Calu3 (cell line): Measurements from ENCODE around the gene AMIGO2. TPM values are rescaled to one million over a fixed set of nuclear protein-coding genes. Genes with fewer than 3 reads are reported as not detected.
"Not testable (repeated sequence)": the region's sequence is repeated elsewhere in the genome, so short reads cannot be mapped to it uniquely, and the experiment has no call there.

Source experiments
- BruUV-seq: library from RNA; stranded (reverse); fragments of 400-500 nt; replicated peaks from 2 replicates; lab custom pipeline; 2021; lab: Mats Ljungman, UMichigan
- CTCF ChIA-PET: fragments of 300-600 bp; sonication (Branson Sonifier 250); formaldehyde crosslinking; loops from one replicate; lab custom pipeline; 2022; ENCODE audit warnings: antibody characterized with exemption; lab: Charles Lee
- DNase-seq: peaks from one replicate; pipeline ENCODE4 v3.0.0; 2022
- H3K27ac Mint-ChIP-seq: one replicate; pipeline ENCODE4 v1.8.0; 2022; ENCODE audit warnings: mixed read lengths; ENCODE audit not compliant: unreplicated experiment
- H3K27me3 Mint-ChIP-seq: one replicate; pipeline ENCODE4 v1.8.0; 2022; ENCODE audit warnings: mixed read lengths; ENCODE audit not compliant: unreplicated experiment
- H3K36me3 Mint-ChIP-seq: one replicate; pipeline ENCODE4 v1.8.0; 2022; ENCODE audit warnings: mild to moderate bottlenecking, moderate library complexity, mixed read lengths; ENCODE audit not compliant: insufficient read depth, unreplicated experiment
- H3K4me1 Mint-ChIP-seq: one replicate; pipeline ENCODE4 v1.8.0; 2022; ENCODE audit warnings: mild to moderate bottlenecking, low read depth, mixed read lengths; ENCODE audit not compliant: unreplicated experiment
- H3K4me3 Mint-ChIP-seq: one replicate; pipeline ENCODE4 v1.8.0; 2022; ENCODE audit warnings: mild to moderate bottlenecking, low read depth, moderate library complexity, mixed read lengths; ENCODE audit not compliant: unreplicated experiment
- H3K9me3 Mint-ChIP-seq: one replicate; pipeline ENCODE4 v1.8.0; 2022; ENCODE audit warnings: low read depth, mixed read lengths; ENCODE audit not compliant: unreplicated experiment
- intact Hi-C: fragments of 100-400 bp; cut with micrococcal nuclease; formaldehyde crosslinking; loops from one replicate; pipeline ENCODE4 v1.10.0; 2022; ENCODE audit not compliant: unreplicated experiment
- total RNA-seq: library from RNA; stranded (reverse); gene quantifications from 2 replicates; pipeline ENCODE4 v1.2.3, GENCODE V29; 2022
- TF ChIP-seq, protein P1 (sequence below): fragments of 200-600 bp; IDR thresholded peaks from one replicate; pipeline ENCODE4 v1.8.0; 2022; ENCODE audit warnings: antibody characterized with exemption; ENCODE audit not compliant: unreplicated experiment

The AMIGO2 gene
- total RNA-seq, 1 experiment from 2014 or later = 66.2 TPM

GRCh38 chr12:47066278-47067025 is 13.3 kb downstream of the AMIGO2 start:
- Mint-ChIP-seq H3K36me3 (no peaks in the 10 kb centered on the region), H3K27me3 (no peaks in the 10 kb centered on the region), H3K9me3 (no peaks in the 10 kb centered on the region), H3K4me1 (peaks cover 21% of the 10 kb centered on the region), H3K4me3 (no peak overlapping the region), H3K27ac (no peak overlapping the region)
- TF ChIP-seq, protein P1, sequence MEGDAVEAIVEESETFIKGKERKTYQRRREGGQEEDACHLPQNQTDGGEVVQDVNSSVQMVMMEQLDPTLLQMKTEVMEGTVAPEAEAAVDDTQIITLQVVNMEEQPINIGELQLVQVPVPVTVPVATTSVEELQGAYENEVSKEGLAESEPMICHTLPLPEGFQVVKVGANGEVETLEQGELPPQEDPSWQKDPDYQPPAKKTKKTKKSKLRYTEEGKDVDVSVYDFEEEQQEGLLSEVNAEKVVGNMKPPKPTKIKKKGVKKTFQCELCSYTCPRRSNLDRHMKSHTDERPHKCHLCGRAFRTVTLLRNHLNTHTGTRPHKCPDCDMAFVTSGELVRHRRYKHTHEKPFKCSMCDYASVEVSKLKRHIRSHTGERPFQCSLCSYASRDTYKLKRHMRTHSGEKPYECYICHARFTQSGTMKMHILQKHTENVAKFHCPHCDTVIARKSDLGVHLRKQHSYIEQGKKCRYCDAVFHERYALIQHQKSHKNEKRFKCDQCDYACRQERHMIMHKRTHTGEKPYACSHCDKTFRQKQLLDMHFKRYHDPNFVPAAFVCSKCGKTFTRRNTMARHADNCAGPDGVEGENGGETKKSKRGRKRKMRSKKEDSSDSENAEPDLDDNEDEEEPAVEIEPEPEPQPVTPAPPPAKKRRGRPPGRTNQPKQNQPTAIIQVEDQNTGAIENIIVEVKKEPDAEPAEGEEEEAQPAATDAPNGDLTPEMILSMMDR = no peak
- BruUV-seq = no TSS peak
- no peak for DNase-seq
- intact Hi-C loops = no loop called here
- CTCF ChIA-PET = no interaction called here

DNA sequence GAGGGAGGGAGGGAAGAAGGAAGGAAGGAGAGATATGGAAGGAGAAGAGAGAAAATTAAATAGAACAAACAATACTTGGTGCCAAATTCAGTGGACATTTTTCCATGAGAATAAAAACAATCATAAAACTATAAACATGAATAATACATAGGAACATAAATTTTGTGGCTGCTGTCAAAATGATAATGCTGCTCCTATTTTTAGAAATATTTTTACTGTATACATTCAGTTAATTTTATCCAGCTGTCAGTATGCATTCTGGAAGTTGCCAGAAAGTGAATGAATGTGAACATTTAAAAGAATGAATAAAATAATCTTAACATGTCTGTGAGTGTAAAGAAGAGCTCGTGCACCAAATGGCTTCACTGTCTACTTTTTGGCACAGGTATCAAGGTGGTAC is 14.2 kb downstream of the AMIGO2 start:
- Mint-ChIP-seq H3K4me3 (no peak overlapping the region), H3K27ac (no peak overlapping the region), H3K27me3 (no peaks in the 10 kb centered on the region), H3K9me3 (no peaks in the 10 kb centered on the region), H3K36me3 (no peaks in the 10 kb centered on the region), H3K4me1 (peaks cover 12% of the 10 kb centered on the region)
- intact Hi-C loops = no loop called here
- CTCF ChIA-PET = no interaction called here
- TF ChIP-seq, protein P1 = no peak
- no peak for DNase-seq
- BruUV-seq = no TSS peak

DNA sequence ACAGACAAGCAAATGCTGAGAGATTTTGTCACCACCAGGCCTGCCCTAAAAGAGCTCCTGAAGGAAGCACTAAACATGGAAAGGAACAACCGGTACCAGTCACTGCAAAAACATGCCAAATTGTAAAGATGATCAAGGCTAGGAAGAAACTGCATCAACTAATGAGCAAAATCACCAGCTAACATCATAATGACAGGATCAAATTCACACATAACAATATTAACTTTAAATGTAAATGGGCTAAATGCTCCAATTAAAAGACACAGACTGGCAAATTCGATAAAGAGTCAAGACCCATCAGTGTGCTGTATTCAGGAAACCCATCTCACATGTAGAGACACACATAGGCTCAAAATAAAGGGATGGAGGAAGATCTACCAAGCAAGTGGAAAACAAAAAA is 21.1 kb downstream of the AMIGO2 start:
- DNase-seq, H3K4me1 Mint-ChIP-seq, intact Hi-C loops, H3K27me3 Mint-ChIP-seq, H3K36me3 Mint-ChIP-seq, BruUV-seq, H3K4me3 Mint-ChIP-seq, CTCF ChIA-PET, H3K27ac Mint-ChIP-seq: not testable (repeated sequence)
- H3K9me3 Mint-ChIP-seq = peaks cover 10% of the 10 kb centered on the region

- BruUV-seq, H3K27ac Mint-ChIP-seq, intact Hi-C loops, CTCF ChIA-PET, H3K27me3 Mint-ChIP-seq, H3K36me3 Mint-ChIP-seq, H3K4me1 Mint-ChIP-seq, DNase-seq, H3K4me3 Mint-ChIP-seq: not testable (repeated sequence)
- peaks cover 11% of the 10 kb centered on the region for H3K9me3 Mint-ChIP-seq
Measured at GRCh38 chr12:47056944-47057343, 22.8 kb downstream of the AMIGO2 start.

DNA sequence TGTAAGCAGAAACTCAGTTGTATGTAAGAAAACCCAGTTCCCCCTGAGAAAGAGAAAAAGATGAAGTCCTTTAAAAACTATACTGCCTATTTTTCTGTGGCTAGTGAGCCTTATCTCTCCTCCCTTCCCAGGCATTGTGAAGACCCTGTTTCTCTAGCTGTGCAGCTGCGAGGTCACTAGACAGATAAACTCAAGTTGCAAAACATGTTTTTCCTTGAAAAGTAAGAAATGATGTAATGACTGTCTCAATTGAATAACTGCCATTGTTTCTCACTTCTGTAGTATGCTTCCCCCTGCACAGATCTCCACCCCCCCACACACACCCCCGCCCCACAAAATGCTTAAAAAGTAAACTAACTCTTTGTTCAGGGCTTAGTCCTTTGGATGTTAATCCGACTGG is 23.9 kb downstream of the AMIGO2 start:
- peaks cover 18% of the 10 kb centered on the region for H3K9me3 Mint-ChIP-seq

DNA sequence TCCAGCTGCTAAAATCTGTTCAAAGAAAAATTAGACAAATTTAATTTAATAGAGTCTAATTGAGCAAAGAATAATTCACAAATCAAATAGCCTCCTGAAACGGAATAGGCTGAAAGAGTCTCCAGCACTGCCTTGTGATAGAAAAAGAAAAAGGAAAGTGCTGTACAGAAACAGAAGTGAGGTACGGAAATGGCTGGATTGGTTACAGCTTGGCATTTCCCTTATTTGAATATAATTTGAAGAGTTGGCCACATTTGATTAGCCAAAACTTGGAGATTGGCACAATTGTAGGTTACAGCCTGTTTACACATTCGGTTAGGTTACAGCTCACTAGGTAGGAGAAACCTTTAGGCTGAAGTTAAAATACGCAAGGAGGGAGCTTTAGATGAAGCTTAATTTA is 25.1 kb downstream of the AMIGO2 start:
- peaks cover 19% of the 10 kb centered on the region for H3K9me3 Mint-ChIP-seq
- CTCF ChIA-PET = interaction anchor here (1.2 kb wide), 1 partner anchor 130 kb away, joined by 3 read pairs; no protein-coding TSS in a partner anchor
- intact Hi-C loops = no loop called here
- no TSS peak for BruUV-seq
- no peak overlapping the region for H3K27ac Mint-ChIP-seq
- TF ChIP-seq, protein P1 = no peak
- no peaks in the 10 kb centered on the region for H3K36me3 Mint-ChIP-seq
- DNase-seq = no peak
- H3K4me1 Mint-ChIP-seq = no peaks in the 10 kb centered on the region
- no peaks in the 10 kb centered on the region for H3K27me3 Mint-ChIP-seq
- no peak overlapping the region for H3K4me3 Mint-ChIP-seq

More for the DNA sequence above, 23.9 kb downstream of the AMIGO2 start:
- H3K4me3 Mint-ChIP-seq, H3K27ac Mint-ChIP-seq, CTCF ChIA-PET, BruUV-seq, H3K4me1 Mint-ChIP-seq, DNase-seq, H3K36me3 Mint-ChIP-seq, H3K27me3 Mint-ChIP-seq, intact Hi-C loops: not testable (repeated sequence)
